Activated CD8-positive, alpha-beta T cell treated with anti-CD3 and anti-CD28 coated beads for 36 hours (primary cell): Measurements from ENCODE around the gene MAP6. TPM values are rescaled to one million over a fixed set of nuclear protein-coding genes. Genes with fewer than 3 reads are reported as not detected.
A peak's percentile ranks its signal among the peaks of the same experiment; 100 is the strongest.

Experiments
- ATAC-seq: fragments of 200-7000 bp; cut with Tn5 transposase; one replicate; pipeline ENCODE4 v1.10.0; 2021; ENCODE audit warnings: mild to moderate bottlenecking, moderate library complexity
- CTCF ChIA-PET: fragments of 350-600 bp; sonication (Branson Sonifier 250); formaldehyde crosslinking; loops from one replicate; lab custom pipeline; 2021; ENCODE audit warnings: antibody characterized with exemption; lab: Charles Lee
- POLR2A ChIA-PET: fragments of 350-600 bp; sonication (Branson Sonifier 250); formaldehyde crosslinking; loops from one replicate; lab custom pipeline; 2021; ENCODE audit warnings: antibody characterized with exemption; lab: Charles Lee
- DNase-seq: peaks from one replicate; pipeline ENCODE4 v3.0.0-alpha.2; 2020
- H3K27ac Mint-ChIP-seq: one replicate; pipeline ENCODE4 v1.8.0; 2021; ENCODE audit warnings: mild to moderate bottlenecking, mixed read lengths
- H3K27me3 Mint-ChIP-seq: one replicate; pipeline ENCODE4 v1.8.0; 2021; ENCODE audit warnings: mixed read lengths
- H3K36me3 Mint-ChIP-seq: one replicate; pipeline ENCODE4 v1.8.0; 2021; ENCODE audit warnings: low read depth, mixed read lengths
- H3K4me1 Mint-ChIP-seq: one replicate; pipeline ENCODE4 v1.8.0; 2021; ENCODE audit warnings: low read depth, mixed read lengths
- H3K4me3 Mint-ChIP-seq: one replicate; pipeline ENCODE4 v1.8.0; 2021; ENCODE audit warnings: mild to moderate bottlenecking, moderate library complexity, mixed read lengths
- H3K9me3 Mint-ChIP-seq: one replicate; pipeline ENCODE4 v1.8.0; 2021; ENCODE audit warnings: mixed read lengths
- CTCF ChIP-seq: fragments of 200-600 bp; IDR thresholded peaks from one replicate; pipeline ENCODE4 v1.8.0; 2022; ENCODE audit warnings: antibody characterized with exemption, mild to moderate bottlenecking
- intact Hi-C: fragments of 100-400 bp; cut with micrococcal nuclease; formaldehyde crosslinking; loops from one replicate; pipeline ENCODE4 v1.10.0; 2022
- total RNA-seq, 2 experiments: library from RNA; stranded (reverse); gene quantifications; one replicate each; pipeline ENCODE4 v1.2.3, GENCODE V29; 2021

The MAP6 gene
- total RNA-seq, 2 experiments from 2014 or later, result not detected

GRCh38 chr11:75562048-75562835 lies 106.6 kb downstream of the MAP6 start, which contains the start of gene SERPINH1:
SERPINH1 (plus strand) TSS chr11:75562253; CDS start chr11:75566350, 4,097 bp downstream.
- DNase-seq, result peak; percentile 85
- CTCF ChIA-PET, result interaction anchor here (1.0 to 2.9 kb wide), 6 partner anchors 14 to 422 kb away, joined by 3 to 10 read pairs (median 4); no protein-coding TSS in a partner anchor
- Mint-ChIP-seq H3K27me3 (no peaks in the 10 kb centered on the region), H3K4me3 (peak within 1 kb of the TSS; percentile 100), H3K27ac (peak within 1 kb of the TSS; percentile 99), H3K9me3 (no peaks in the 10 kb centered on the region), H3K36me3 (no peaks in the 10 kb centered on the region), H3K4me1 (peaks cover 32% of the 10 kb centered on the region)
- intact Hi-C loops, result no loop called here
- no peak for TF ChIP-seq CTCF
- ATAC-seq, result peak; percentile 89
- POLR2A ChIA-PET, result interaction anchor here (0.6 to 5.2 kb wide), 6 partner anchors 10 to 161 kb away, joined by 3 to 34 read pairs (median 4); no protein-coding TSS in a partner anchor

GRCh38 chr11:75561426-75562047 lies 107.3 kb downstream of the MAP6 start:
- POLR2A ChIA-PET, result interaction anchor here (1.0 to 5.2 kb wide), 5 partner anchors 11 to 161 kb away, joined by 3 to 34 read pairs (median 3); no protein-coding TSS in a partner anchor
- CTCF ChIA-PET, result interaction anchor here (1.0 to 2.9 kb wide), 9 partner anchors 13 to 421 kb away, joined by 3 to 10 read pairs (median 4); no protein-coding TSS in a partner anchor
- intact Hi-C loops, result no loop called here
- Mint-ChIP-seq H3K36me3 (no peaks in the 10 kb centered on the region), H3K4me1 (peaks cover 32% of the 10 kb centered on the region), H3K27ac (peak overlapping the region; percentile 99), H3K9me3 (no peaks in the 10 kb centered on the region), H3K27me3 (no peaks in the 10 kb centered on the region), H3K4me3 (peak overlapping the region; percentile 100)
- DNase-seq, result no peak
- TF ChIP-seq CTCF, result no peak
- ATAC-seq, result peak; percentile 6

GRCh38 chr11:75560644-75561043 lies 108.2 kb downstream of the MAP6 start:
- POLR2A ChIA-PET, result interaction anchor here (0.8 to 5.2 kb wide), 3 partner anchors 11 to 161 kb away, joined by 3 to 34 read pairs (median 3); no protein-coding TSS in a partner anchor

More at GRCh38 chr11:75560644-75561043, 108.2 kb downstream of the MAP6 start:
- H3K4me3 Mint-ChIP-seq, result peak overlapping the region; percentile 100
- H3K4me1 Mint-ChIP-seq, result peaks cover 26% of the 10 kb centered on the region
- DNase-seq (no peak), ATAC-seq (no peak)
- peak overlapping the region; percentile 20 for H3K27ac Mint-ChIP-seq
- intact Hi-C loops, result no loop called here
- no peaks in the 10 kb centered on the region for H3K27me3 Mint-ChIP-seq
- H3K36me3 Mint-ChIP-seq, result no peaks in the 10 kb centered on the region
- H3K9me3 Mint-ChIP-seq, result no peaks in the 10 kb centered on the region
- no peak for TF ChIP-seq CTCF
- CTCF ChIA-PET, result interaction anchor here (0.8 to 2.9 kb wide), 7 partner anchors 12 to 312 kb away, joined by 3 to 10 read pairs (median 4); no protein-coding TSS in a partner anchor
